ACC112 (cell line): Measurements from ENCODE around the gene SELPLG.

Experiments used
- H2AFZ ChIP-seq: fragments of 200-600 bp; sonication (generic); one replicate; pipeline ENCODE4 v1.6.0; 2017; ENCODE audit warnings: antibody characterized with exemption, low read length; ENCODE audit not compliant: unreplicated experiment
- H3K27ac ChIP-seq: fragments of 200-600 bp; sonication (generic); 2 replicates; pipeline ENCODE4 v1.5.1; 2014; ENCODE audit warnings: low read depth, mild to moderate bottlenecking, antibody characterized with exemption, low read length, moderate library complexity
- H3K27me3 ChIP-seq: fragments of 200-600 bp; sonication (generic); 2 replicates; pipeline ENCODE4 v1.6.1; 2014; ENCODE audit warnings: mild to moderate bottlenecking, antibody characterized with exemption, low read length, moderate library complexity, mixed read lengths; ENCODE audit not compliant: insufficient read depth
- H3K36me3 ChIP-seq: fragments of 200-600 bp; sonication (generic); 2 replicates; pipeline ENCODE4 v1.6.1; 2016; ENCODE audit warnings: mild to moderate bottlenecking, antibody characterized with exemption, low read length, moderate library complexity, mixed read lengths; ENCODE audit not compliant: insufficient read depth
- H3K4me1 ChIP-seq: fragments of 200-600 bp; sonication (generic); one replicate; pipeline ENCODE4 v1.6.1; 2016; ENCODE audit warnings: low read length, mixed read lengths; ENCODE audit not compliant: insufficient read depth, unreplicated experiment, control insufficient read depth
- H3K4me3 ChIP-seq: fragments of 200-600 bp; sonication (generic); 2 replicates; pipeline ENCODE4 v1.5.1; 2014; ENCODE audit warnings: mild to moderate bottlenecking, low read depth, low read length
- H3K79me2 ChIP-seq: fragments of 200-600 bp; sonication (generic); one replicate; pipeline ENCODE4 v1.6.0; 2016; ENCODE audit warnings: low read length; ENCODE audit not compliant: control insufficient read depth, unreplicated experiment, insufficient read depth

The SELPLG gene

GRCh38 chr12:108602976-108603704 lies 30.6 kb downstream of the SELPLG start:
- Histone ChIP-seq H3K79me2 (no peaks in the 10 kb centered on the region), H3K36me3 (no peaks in the 10 kb centered on the region), H2AFZ (no peak overlapping the region), H3K27me3 (no peaks in the 10 kb centered on the region), H3K27ac (no peak overlapping the region), H3K4me3 (no peak overlapping the region), H3K4me1 (peaks cover 9% of the 10 kb centered on the region)

GRCh38 chr12:108602209-108602705 lies 31.4 kb downstream of the SELPLG start:
- Histone ChIP-seq H3K79me2 (no peaks in the 10 kb centered on the region), H3K27me3 (no peaks in the 10 kb centered on the region), H3K4me3 (no peak overlapping the region), H2AFZ (no peak overlapping the region), H3K36me3 (no peaks in the 10 kb centered on the region), H3K4me1 (peaks cover 9% of the 10 kb centered on the region), H3K27ac (no peak overlapping the region)

GRCh38 chr12:108600702-108601007 lies 33.0 kb downstream of the SELPLG start:
- Histone ChIP-seq H3K27me3 (no peaks in the 10 kb centered on the region), H3K4me1 (peaks cover 7% of the 10 kb centered on the region), H3K27ac (no peak overlapping the region), H3K79me2 (no peaks in the 10 kb centered on the region), H2AFZ (no peak overlapping the region), H3K36me3 (no peaks in the 10 kb centered on the region), H3K4me3 (no peak overlapping the region)

- H3K27me3 ChIP-seq: no peaks in the 10 kb centered on the region
- H3K36me3 ChIP-seq: no peaks in the 10 kb centered on the region
- H2AFZ ChIP-seq: no peak overlapping the region
- no peaks in the 10 kb centered on the region for H3K79me2 ChIP-seq
- no peak overlapping the region for H3K4me3 ChIP-seq
- no peak overlapping the region for H3K27ac ChIP-seq
- H3K4me1 ChIP-seq: peaks cover 2% of the 10 kb centered on the region
Measured at GRCh38 chr12:108599948-108600701, 33.6 kb downstream of the SELPLG start.

GRCh38 chr12:108599541-108599940 lies 34.2 kb downstream of the SELPLG start:
- Histone ChIP-seq H3K27ac (no peak overlapping the region), H2AFZ (no peak overlapping the region), H3K27me3 (no peaks in the 10 kb centered on the region), H3K4me3 (no peak overlapping the region), H3K36me3 (no peaks in the 10 kb centered on the region), H3K79me2 (no peaks in the 10 kb centered on the region), H3K4me1 (no peaks in the 10 kb centered on the region)

GRCh38 chr12:108598553-108599250 lies 35.0 kb downstream of the SELPLG start:
- Histone ChIP-seq H3K79me2 (no peaks in the 10 kb centered on the region), H2AFZ (no peak overlapping the region), H3K27ac (no peak overlapping the region), H3K4me1 (no peaks in the 10 kb centered on the region), H3K36me3 (no peaks in the 10 kb centered on the region), H3K4me3 (no peak overlapping the region), H3K27me3 (no peaks in the 10 kb centered on the region)

- Histone ChIP-seq H3K4me3 (peak within 1 kb of the TSS; percentile 36; the same call in 1 of the 2 replicates), H3K27ac (no peak within 1 kb of the TSS), H3K36me3 (no peaks in the 10 kb centered on the region), H3K79me2 (no peaks in the 10 kb centered on the region), H3K27me3 (no peaks in the 10 kb centered on the region), H2AFZ (no peak within 1 kb of the TSS), H3K4me1 (no peaks in the 10 kb centered on the region)
Measured at GRCh38 chr12:108597559-108598471, 35.9 kb downstream of the SELPLG start, which contains the start of gene TMEM119. TSS of gene TMEM119 (minus strand) at chr12:108598084. CDS start at chr12:108592383, 5,701 bp downstream.

GRCh38 chr12:108596854-108597558 lies 36.7 kb downstream of the SELPLG start:
- H3K4me3 ChIP-seq: peak overlapping the region; percentile 36; the same call in 1 of the 2 replicates
- no peak overlapping the region for H3K27ac ChIP-seq
- H3K79me2 ChIP-seq: no peaks in the 10 kb centered on the region
- no peaks in the 10 kb centered on the region for H3K4me1 ChIP-seq
- H3K36me3 ChIP-seq: no peaks in the 10 kb centered on the region
- H2AFZ ChIP-seq: no peak overlapping the region
- H3K27me3 ChIP-seq: no peaks in the 10 kb centered on the region

GRCh38 chr12:108595711-108596647 lies 37.7 kb downstream of the SELPLG start:
- Histone ChIP-seq H3K36me3 (no peaks in the 10 kb centered on the region), H2AFZ (no peak overlapping the region), H3K27me3 (no peaks in the 10 kb centered on the region), H3K4me1 (no peaks in the 10 kb centered on the region), H3K79me2 (no peaks in the 10 kb centered on the region), H3K4me3 (no peak overlapping the region), H3K27ac (no peak overlapping the region)
